Skeletal muscle satellite cell (primary cell): ENCODE data around the gene OSBP2.

Experiments
- H3K27me3 ChIP-seq: 2 replicates; pipeline ENCODE4 v1.7.0; 2013; ENCODE audit warnings: low read length; ENCODE audit not compliant: control insufficient read depth, insufficient read depth
- H3K36me3 ChIP-seq: 2 replicates; pipeline ENCODE4 v1.7.0; 2013; ENCODE audit warnings: mild to moderate bottlenecking, control low read depth, low read length; ENCODE audit not compliant: insufficient read depth
- H3K4me1 ChIP-seq: 2 replicates; pipeline ENCODE4 v1.7.0; 2013; ENCODE audit warnings: low read length; ENCODE audit not compliant: control insufficient read depth, insufficient read depth
- H3K4me2 ChIP-seq: 2 replicates; pipeline ENCODE4 v1.7.0; 2013; ENCODE audit warnings: mild to moderate bottlenecking, low read length
- H3K4me3 ChIP-seq: 2 replicates; pipeline ENCODE4 v1.7.0; 2013; ENCODE audit warnings: low read length
- H3K9ac ChIP-seq: 2 replicates; pipeline ENCODE4 v1.7.0; 2013; ENCODE audit warnings: mild to moderate bottlenecking, low read depth, low read length, moderate library complexity
- H3K9me3 ChIP-seq: replicated peaks from 2 replicates; pipeline ENCODE4 v1.7.0; 2013; ENCODE audit warnings: mild to moderate bottlenecking, control low read depth, low read length

OSBP2 gene

GRCh38 chr22:30747493-30747892 lies 52.8 kb downstream of the OSBP2 start:
- Histone ChIP-seq H3K9ac (no peak overlapping the region), H3K36me3 (no peaks in the 10 kb centered on the region), H3K4me3 (no peak overlapping the region), H3K4me2 (no peak overlapping the region), H3K9me3 (no peaks in the 10 kb centered on the region), H3K27me3 (no peaks in the 10 kb centered on the region), H3K4me1 (peaks cover 9% of the 10 kb centered on the region)

- Histone ChIP-seq H3K4me1 (no peaks in the 10 kb centered on the region), H3K27me3 (no peaks in the 10 kb centered on the region)
Measured at GRCh38 chr22:30749272-30749671, 54.6 kb downstream of the OSBP2 start.

GRCh38 chr22:30749849-30750248 lies 55.2 kb downstream of the OSBP2 start:
- Histone ChIP-seq H3K36me3 (no peaks in the 10 kb centered on the region), H3K4me2 (no peak overlapping the region), H3K4me3 (no peak overlapping the region), H3K27me3 (no peaks in the 10 kb centered on the region), H3K9me3 (no peaks in the 10 kb centered on the region), H3K4me1 (no peaks in the 10 kb centered on the region), H3K9ac (no peak overlapping the region)

More at GRCh38 chr22:30749272-30749671, 54.6 kb downstream of the OSBP2 start:
- no peak overlapping the region for H3K4me2 ChIP-seq
- no peak overlapping the region for H3K9ac ChIP-seq
- no peak overlapping the region for H3K4me3 ChIP-seq
- H3K36me3 ChIP-seq = no peaks in the 10 kb centered on the region
- no peaks in the 10 kb centered on the region for H3K9me3 ChIP-seq

GRCh38 chr22:30751529-30751928 lies 56.9 kb downstream of the OSBP2 start:
- Histone ChIP-seq H3K4me2 (no peak overlapping the region), H3K9ac (no peak overlapping the region), H3K9me3 (no peaks in the 10 kb centered on the region), H3K36me3 (no peaks in the 10 kb centered on the region), H3K4me1 (peaks cover 3% of the 10 kb centered on the region), H3K4me3 (no peak overlapping the region), H3K27me3 (no peaks in the 10 kb centered on the region)

- no peak overlapping the region for H3K4me2 ChIP-seq
- no peak overlapping the region for H3K4me3 ChIP-seq
Measured at GRCh38 chr22:30752771-30753170, 58.1 kb downstream of the OSBP2 start.

GRCh38 chr22:30753701-30754100 lies 59.0 kb downstream of the OSBP2 start:
- H3K9ac ChIP-seq = no peak overlapping the region
- no peaks in the 10 kb centered on the region for H3K36me3 ChIP-seq
- no peaks in the 10 kb centered on the region for H3K27me3 ChIP-seq
- no peaks in the 10 kb centered on the region for H3K9me3 ChIP-seq
- H3K4me1 ChIP-seq = peaks cover 3% of the 10 kb centered on the region
- no peak overlapping the region for H3K4me3 ChIP-seq
- H3K4me2 ChIP-seq = no peak overlapping the region

More at GRCh38 chr22:30752771-30753170, 58.1 kb downstream of the OSBP2 start:
- Histone ChIP-seq H3K27me3 (no peaks in the 10 kb centered on the region), H3K4me1 (peaks cover 3% of the 10 kb centered on the region), H3K9ac (no peak overlapping the region), H3K9me3 (no peaks in the 10 kb centered on the region), H3K36me3 (no peaks in the 10 kb centered on the region)

GRCh38 chr22:30754521-30754920 lies 59.8 kb downstream of the OSBP2 start:
- Histone ChIP-seq H3K9me3 (no peaks in the 10 kb centered on the region), H3K36me3 (no peaks in the 10 kb centered on the region), H3K4me2 (no peak overlapping the region), H3K9ac (no peak overlapping the region), H3K27me3 (no peaks in the 10 kb centered on the region), H3K4me1 (peaks cover 3% of the 10 kb centered on the region), H3K4me3 (no peak overlapping the region)

- H3K4me3 ChIP-seq = no peak overlapping the region
- no peak overlapping the region for H3K9ac ChIP-seq
- no peak overlapping the region for H3K4me2 ChIP-seq
- no peaks in the 10 kb centered on the region for H3K27me3 ChIP-seq
- no peaks in the 10 kb centered on the region for H3K36me3 ChIP-seq
- H3K4me1 ChIP-seq = peaks cover 3% of the 10 kb centered on the region
- no peaks in the 10 kb centered on the region for H3K9me3 ChIP-seq
Measured at GRCh38 chr22:30754971-30755758, 60.5 kb downstream of the OSBP2 start.

- H3K4me2 ChIP-seq = no peak overlapping the region
- no peaks in the 10 kb centered on the region for H3K27me3 ChIP-seq
- H3K4me1 ChIP-seq = peaks cover 3% of the 10 kb centered on the region
- no peaks in the 10 kb centered on the region for H3K36me3 ChIP-seq
- H3K4me3 ChIP-seq = no peak overlapping the region
- no peaks in the 10 kb centered on the region for H3K9me3 ChIP-seq
- no peak overlapping the region for H3K9ac ChIP-seq
Measured at GRCh38 chr22:30755759-30756124, 61.1 kb downstream of the OSBP2 start.

GRCh38 chr22:30763815-30764673 lies 69.4 kb downstream of the OSBP2 start:
- no peaks in the 10 kb centered on the region for H3K9me3 ChIP-seq
- H3K27me3 ChIP-seq = no peaks in the 10 kb centered on the region
- H3K4me3 ChIP-seq = no peak overlapping the region
- H3K9ac ChIP-seq = no peak overlapping the region
- H3K36me3 ChIP-seq = no peaks in the 10 kb centered on the region
- no peaks in the 10 kb centered on the region for H3K4me1 ChIP-seq
- no peak overlapping the region for H3K4me2 ChIP-seq

GRCh38 chr22:30767661-30768060 lies 73.0 kb downstream of the OSBP2 start:
- H3K9ac ChIP-seq = no peak overlapping the region
- no peaks in the 10 kb centered on the region for H3K36me3 ChIP-seq

More at GRCh38 chr22:30767661-30768060, 73.0 kb downstream of the OSBP2 start:
- no peak overlapping the region for H3K4me2 ChIP-seq
- H3K4me1 ChIP-seq = no peaks in the 10 kb centered on the region
- H3K4me3 ChIP-seq = no peak overlapping the region
- H3K9me3 ChIP-seq = no peaks in the 10 kb centered on the region
- H3K27me3 ChIP-seq = no peaks in the 10 kb centered on the region
